ENCODE results near the gene GSG1L.

GSG1L gene

DNA sequence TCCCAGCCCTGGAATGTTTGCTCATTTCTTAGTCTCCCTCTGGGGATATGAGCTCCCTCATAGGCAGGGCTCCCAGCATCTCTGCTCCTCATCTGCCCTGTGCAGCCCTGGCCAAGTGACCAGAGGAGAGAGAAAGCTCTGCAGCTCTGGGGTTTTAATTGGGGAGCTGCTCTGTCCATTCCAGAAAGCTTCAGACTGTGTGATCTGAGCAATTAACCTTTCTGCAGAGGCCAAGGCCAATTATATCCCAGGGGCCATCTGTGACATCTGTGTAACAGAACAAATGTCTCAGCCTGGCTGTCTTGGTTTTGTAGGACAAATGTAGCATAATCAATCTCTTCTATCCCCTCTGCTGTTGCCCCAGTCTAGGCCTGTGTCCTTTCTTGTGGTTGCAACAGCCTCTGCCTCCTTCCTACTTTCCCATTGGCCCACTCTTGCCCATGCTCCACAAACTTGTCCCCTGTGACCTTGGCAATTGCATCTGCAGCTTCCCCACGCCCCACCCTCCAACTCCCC, 156.0 kb downstream of the GSG1L start:
- H3K4me3 ChIP-seq (ENCODE audit: low read depth, low read length), result no peak overlapping the region
- DNase-seq (ENCODE audit: low read depth), result no peak
- TF ChIP-seq MYC (IDR thresholded peaks at IDR 0.05; ENCODE audit: low read depth, low read length) (no peak), POLR2A (IDR thresholded peaks at IDR 0.05; ENCODE audit: extremely low read depth, insufficient read length) (no peak)
- TF ChIP-seq, protein P1, sequence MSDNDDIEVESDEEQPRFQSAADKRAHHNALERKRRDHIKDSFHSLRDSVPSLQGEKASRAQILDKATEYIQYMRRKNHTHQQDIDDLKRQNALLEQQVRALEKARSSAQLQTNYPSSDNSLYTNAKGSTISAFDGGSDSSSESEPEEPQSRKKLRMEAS (IDR thresholded peaks at IDR 0.05; ENCODE audit: low read depth, low read length), result no peak
- TF ChIP-seq, protein P2, sequence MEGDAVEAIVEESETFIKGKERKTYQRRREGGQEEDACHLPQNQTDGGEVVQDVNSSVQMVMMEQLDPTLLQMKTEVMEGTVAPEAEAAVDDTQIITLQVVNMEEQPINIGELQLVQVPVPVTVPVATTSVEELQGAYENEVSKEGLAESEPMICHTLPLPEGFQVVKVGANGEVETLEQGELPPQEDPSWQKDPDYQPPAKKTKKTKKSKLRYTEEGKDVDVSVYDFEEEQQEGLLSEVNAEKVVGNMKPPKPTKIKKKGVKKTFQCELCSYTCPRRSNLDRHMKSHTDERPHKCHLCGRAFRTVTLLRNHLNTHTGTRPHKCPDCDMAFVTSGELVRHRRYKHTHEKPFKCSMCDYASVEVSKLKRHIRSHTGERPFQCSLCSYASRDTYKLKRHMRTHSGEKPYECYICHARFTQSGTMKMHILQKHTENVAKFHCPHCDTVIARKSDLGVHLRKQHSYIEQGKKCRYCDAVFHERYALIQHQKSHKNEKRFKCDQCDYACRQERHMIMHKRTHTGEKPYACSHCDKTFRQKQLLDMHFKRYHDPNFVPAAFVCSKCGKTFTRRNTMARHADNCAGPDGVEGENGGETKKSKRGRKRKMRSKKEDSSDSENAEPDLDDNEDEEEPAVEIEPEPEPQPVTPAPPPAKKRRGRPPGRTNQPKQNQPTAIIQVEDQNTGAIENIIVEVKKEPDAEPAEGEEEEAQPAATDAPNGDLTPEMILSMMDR (IDR thresholded peaks at IDR 0.05; ENCODE audit: low read depth, low read length), result no peak

DNA sequence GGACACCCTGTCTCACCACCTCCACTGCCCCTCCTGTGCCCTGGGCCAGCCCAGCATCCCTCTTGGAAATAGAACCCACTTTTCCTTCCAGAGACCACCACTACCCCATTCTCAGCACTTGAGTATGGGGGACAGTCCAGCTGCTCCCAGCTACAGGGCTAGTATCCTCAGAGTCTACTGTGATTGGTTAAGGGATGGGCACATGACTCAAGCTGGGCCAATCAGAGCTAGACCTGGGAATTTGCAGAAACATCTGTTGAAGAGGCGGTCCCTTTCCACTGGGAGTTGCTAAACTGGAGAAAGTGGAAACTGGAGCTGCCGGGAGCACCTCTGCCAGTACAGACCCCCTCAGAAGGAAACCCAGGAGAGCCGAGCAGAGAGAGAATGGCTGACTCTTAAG, 156.6 kb downstream of the GSG1L start:
- TF ChIP-seq, protein P1 (IDR thresholded peaks at IDR 0.05; ENCODE audit: low read depth, low read length), result no peak
- no peak for TF ChIP-seq MYC (IDR thresholded peaks at IDR 0.05; ENCODE audit: low read depth, low read length)
- TF ChIP-seq POLR2A (IDR thresholded peaks at IDR 0.05; ENCODE audit: extremely low read depth, insufficient read length), result no peak
- TF ChIP-seq, protein P2 (IDR thresholded peaks at IDR 0.05; ENCODE audit: low read depth, low read length), result no peak
- DNase-seq (ENCODE audit: low read depth), result no peak
- H3K4me3 ChIP-seq (ENCODE audit: low read depth, low read length), result no peak overlapping the region

DNA sequence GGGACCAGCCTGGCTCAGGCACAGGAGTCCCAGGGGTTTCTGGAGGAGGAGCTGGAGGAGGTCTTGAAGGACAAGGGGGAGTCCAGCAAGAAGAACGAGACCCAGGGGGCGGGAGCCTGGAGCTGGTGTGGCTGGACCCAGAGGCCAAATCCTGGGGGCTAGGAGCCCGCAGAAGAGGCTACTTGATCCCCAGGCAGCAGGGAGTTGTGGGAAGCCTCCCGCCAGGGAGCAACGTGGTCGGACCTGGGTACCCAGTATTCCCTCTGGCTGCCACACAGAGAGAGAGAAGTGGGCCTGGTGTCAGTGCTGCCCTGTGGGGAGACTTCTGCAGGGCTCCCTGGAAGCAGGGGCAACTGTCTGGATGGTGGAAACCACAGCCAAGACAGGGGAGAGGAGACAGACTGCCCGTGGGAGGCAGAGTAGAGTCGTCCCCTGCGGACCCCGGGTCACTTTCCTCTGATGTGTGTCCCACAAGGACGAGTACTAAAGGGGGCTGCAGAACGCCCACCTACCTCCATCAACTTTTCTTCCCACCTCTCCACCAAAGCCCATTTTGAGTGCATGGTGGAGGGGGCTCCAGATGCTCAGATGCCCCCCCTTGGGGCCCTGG, 160.4 kb downstream of the GSG1L start:
- no peak for TF ChIP-seq MYC (IDR thresholded peaks at IDR 0.05; ENCODE audit: low read depth, low read length)
- TF ChIP-seq, protein P1 (IDR thresholded peaks at IDR 0.05; ENCODE audit: low read depth, low read length), result no peak
- TF ChIP-seq POLR2A (IDR thresholded peaks at IDR 0.05; ENCODE audit: extremely low read depth, insufficient read length), result no peak
- TF ChIP-seq, protein P2 (IDR thresholded peaks at IDR 0.05; ENCODE audit: low read depth, low read length), result no peak
- DNase-seq (ENCODE audit: low read depth), result no peak
- no peak overlapping the region for H3K4me3 ChIP-seq (ENCODE audit: low read depth, low read length)

DNA sequence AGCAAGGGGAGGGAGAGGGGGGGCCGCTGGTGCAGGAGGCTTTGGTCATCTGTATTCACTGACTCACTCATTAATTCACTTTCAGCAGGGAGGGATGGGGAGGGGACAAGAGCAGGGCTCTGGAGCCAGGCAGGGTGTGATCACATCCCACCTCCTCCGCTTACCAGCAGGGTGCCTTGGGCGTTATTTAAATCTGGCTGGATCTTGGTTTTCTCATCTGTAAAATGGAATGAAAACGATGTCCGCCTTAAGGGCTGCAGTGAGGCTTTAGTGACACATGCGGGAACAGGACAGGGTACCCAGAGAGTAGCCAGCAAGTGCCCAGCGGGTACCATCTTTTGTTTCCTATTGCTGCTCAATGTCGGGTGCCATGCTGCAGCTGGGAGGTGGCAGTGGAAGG, 161.0 kb downstream of the GSG1L start:
- TF ChIP-seq, protein P1 (IDR thresholded peaks at IDR 0.05; ENCODE audit: low read depth, low read length), result no peak
- TF ChIP-seq MYC (IDR thresholded peaks at IDR 0.05; ENCODE audit: low read depth, low read length) (no peak), POLR2A (IDR thresholded peaks at IDR 0.05; ENCODE audit: extremely low read depth, insufficient read length) (no peak)
- TF ChIP-seq, protein P2 (IDR thresholded peaks at IDR 0.05; ENCODE audit: low read depth, low read length), result no peak
- no peak overlapping the region for H3K4me3 ChIP-seq (ENCODE audit: low read depth, low read length)
- DNase-seq (ENCODE audit: low read depth), result no peak

DNA sequence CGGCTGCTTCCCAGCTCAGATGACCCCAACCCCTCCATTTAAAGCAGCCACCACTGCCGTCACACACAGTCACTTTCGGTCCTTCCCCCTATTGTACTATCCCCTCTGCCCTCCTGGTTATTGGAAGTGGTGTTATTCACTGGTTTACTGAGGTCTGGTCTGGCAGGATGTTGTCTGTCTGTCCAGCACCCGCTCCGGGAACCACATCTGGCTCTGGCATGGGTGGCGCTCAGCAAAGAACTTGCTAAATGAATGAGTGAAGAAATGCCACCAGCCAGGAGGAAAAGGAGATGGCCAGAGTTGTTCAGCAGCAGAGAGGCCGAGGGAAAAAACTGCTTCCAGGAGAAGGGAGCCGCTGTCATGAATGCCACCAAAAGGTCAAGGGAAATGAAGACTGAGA, 161.6 kb downstream of the GSG1L start:
- H3K4me3 ChIP-seq (ENCODE audit: low read depth, low read length), result no peak overlapping the region
- TF ChIP-seq POLR2A (IDR thresholded peaks at IDR 0.05; ENCODE audit: extremely low read depth, insufficient read length), result no peak
- TF ChIP-seq, protein P1 (IDR thresholded peaks at IDR 0.05; ENCODE audit: low read depth, low read length), result no peak
- TF ChIP-seq, protein P2 (IDR thresholded peaks at IDR 0.05; ENCODE audit: low read depth, low read length), result no peak
- TF ChIP-seq MYC (IDR thresholded peaks at IDR 0.05; ENCODE audit: low read depth, low read length), result no peak
- DNase-seq (ENCODE audit: low read depth), result no peak

Data from NB4 (cell line).